A549 treated with AZD9567 at 1 μM for 4 hours (cell line): ENCODE data around the gene HDAC1. TPM values are rescaled to one million over a fixed set of nuclear protein-coding genes. Genes with fewer than 3 reads are reported as not detected.

Source experiments
- total RNA-seq: library from RNA; stranded (reverse); fragments of 200-300 nt; extraction: Qiagen RNA extraction; gene quantifications from 5 replicates; pipeline ENCODE4 v1.2.3, GENCODE V29; 2022; ENCODE audit not compliant: insufficient read depth

HDAC1 gene
- total RNA-seq = 52.7 to 56.4 TPM (median 54.8 TPM) in 5 replicates

GRCh38 chr1:32291708-32292538, at the start of gene HDAC1:
Gene HDAC1 (plus strand): TSS chr1:32292083. CDS start chr1:32292170, 87 bp downstream.

GRCh38 chr1:32246888-32247273, 45.0 kb upstream of the HDAC1 start, which contains the start of gene FAM167B:
Gene FAM167B (plus strand): TSS chr1:32247222. CDS start chr1:32247422, 200 bp downstream.

DNA sequence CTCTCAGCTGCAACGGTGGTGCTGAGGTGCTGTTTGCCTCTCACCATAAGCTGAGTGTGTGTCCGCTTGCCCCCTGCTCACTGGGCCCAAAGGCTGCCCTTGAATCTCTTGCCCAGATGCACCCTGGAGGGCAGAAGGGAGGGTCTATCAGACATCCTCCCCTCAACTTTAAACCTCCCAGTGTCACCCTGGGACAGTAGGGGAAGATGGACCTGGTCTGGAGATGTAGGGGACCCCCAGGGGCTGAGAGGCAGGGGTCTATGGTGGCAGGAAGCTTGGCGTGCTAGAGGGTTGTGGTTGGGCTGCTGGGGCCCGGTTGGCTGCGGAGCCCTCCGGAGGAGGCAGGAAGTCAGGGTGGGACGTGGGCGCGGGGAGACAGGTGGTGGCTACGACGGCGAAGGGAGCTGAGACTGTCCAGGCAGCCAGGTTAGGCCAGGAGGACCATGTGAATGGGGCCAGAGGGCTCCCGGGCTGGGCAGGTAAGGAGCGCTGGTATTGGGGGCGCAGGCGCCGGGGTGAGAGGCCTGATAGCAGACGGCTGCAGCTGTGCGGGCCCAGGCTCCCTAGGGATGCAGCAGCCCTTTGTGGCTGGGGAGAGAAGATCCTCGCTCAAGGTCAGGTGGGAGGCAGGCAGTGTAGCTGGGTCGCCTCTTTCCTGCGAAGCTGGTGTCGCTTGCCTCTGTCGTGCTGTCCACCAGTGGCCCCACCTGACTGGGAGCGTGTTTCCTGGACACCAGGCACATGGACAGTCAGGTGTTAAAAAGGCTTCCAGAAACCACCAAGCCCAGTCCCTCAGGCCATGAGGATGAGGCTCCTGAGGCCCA, 40.8 kb upstream of the HDAC1 start, which contains the start of gene LCK:
LCK (plus strand) TSS at position 373 of the 824 bp plus-strand sequence. CDS start 23,065 bp downstream, outside the sequence.

DNA sequence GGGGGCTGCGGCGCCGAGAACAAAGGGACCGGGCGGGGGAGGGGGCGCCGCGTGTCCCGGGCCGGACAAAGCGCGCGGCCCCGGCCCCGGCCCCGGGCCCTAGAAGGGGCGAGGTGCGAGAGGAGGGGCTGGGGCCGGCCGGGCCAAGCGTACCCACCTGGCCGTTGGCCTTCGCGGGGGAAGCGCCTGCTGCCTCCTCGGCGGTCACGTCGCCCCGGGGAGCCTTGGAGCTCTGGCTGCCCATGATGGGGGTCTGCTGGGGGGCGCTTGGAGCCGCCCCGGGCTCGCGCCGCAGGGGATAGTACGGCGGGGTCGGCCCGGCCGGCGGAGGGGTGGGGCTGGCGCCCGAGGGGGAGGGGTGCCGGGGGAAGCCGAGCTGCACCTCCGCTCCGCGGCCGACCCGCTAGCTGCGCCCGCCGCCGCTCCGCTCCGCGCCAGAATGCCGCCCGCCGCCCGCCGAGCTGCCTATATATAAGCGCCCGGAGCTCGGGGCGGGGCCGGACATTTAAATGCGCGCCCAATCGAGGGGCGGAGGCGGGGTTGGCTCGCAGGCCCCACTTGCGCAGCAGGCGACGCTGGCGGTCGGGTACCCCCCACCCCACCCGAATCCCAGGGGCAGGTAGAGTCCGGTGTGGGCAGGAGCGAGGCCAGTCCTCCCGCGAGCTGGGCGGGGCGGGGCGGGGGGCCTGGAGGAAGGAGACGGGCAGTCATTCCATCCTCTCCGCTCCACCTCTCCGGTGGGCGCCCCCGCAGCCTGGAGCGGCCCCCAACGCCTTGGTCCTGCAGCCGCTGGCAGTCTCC, 44.1 kb downstream of the HDAC1 start, which contains the start of gene MARCKSL1:
MARCKSL1 (minus strand) TSS at position 444 of the 801 bp plus-strand sequence; CDS start at position 244, 200 bp downstream.

GRCh38 chr1:32362474-32363313, 70.8 kb downstream of the HDAC1 start, which contains the start of the genes FAM229A and TSSK3:
Gene FAM229A (minus strand): TSS chr1:32362485. CDS start chr1:32362091, 394 bp downstream.
Gene TSSK3 (plus strand): TSS chr1:32362539. CDS start chr1:32362702, 163 bp downstream.

Other genes starting within 250 kb of the HDAC1 start
- gene TMEM39B, start 219.1 kb upstream of the HDAC1 start, total RNA-seq = 9.9 to 13.9 TPM (median 12.3 TPM) in 5 replicates
- 13.0 to 22.9 TPM (median 13.6 TPM) in 5 replicates for gene KPNA6, start 184.0 kb upstream of the HDAC1 start, total RNA-seq
- gene TXLNA, start 112.4 kb upstream of the HDAC1 start, total RNA-seq = 25.4 to 36.0 TPM (median 26.3 TPM) in 5 replicates
- gene CCDC28B, start 91.5 kb upstream of the HDAC1 start, total RNA-seq = 1.6 to 2.6 TPM (median 2.1 TPM) in 4 of 5 replicates, not detected in the other
- gene IQCC, start 86.4 kb upstream of the HDAC1 start, total RNA-seq = 1.00 to 2.5 TPM (median 1.7 TPM) in 5 replicates
- not detected in 5 replicates for gene DCDC2B, start 83.0 kb upstream of the HDAC1 start, total RNA-seq
- gene TMEM234, start 69.7 kb upstream of the HDAC1 start, total RNA-seq = 7.2 to 8.6 TPM (median 8.1 TPM) in 5 replicates
- gene EIF3I, start 69.7 kb upstream of the HDAC1 start, total RNA-seq = 248 to 291 TPM (median 268 TPM) in 5 replicates
- 0.44 to 0.79 TPM (median 0.57 TPM) in 4 of 5 replicates, not detected in the other for gene FAM167B, start 44.9 kb upstream of the HDAC1 start, total RNA-seq
- 0.03 to 0.08 TPM (median 0.06 TPM) in 3 of 5 replicates, not detected in the others for gene LCK, start 40.8 kb upstream of the HDAC1 start, total RNA-seq
- 59.8 to 69.6 TPM (median 68.4 TPM) in 5 replicates for gene MARCKSL1, start 44.1 kb downstream of the HDAC1 start, total RNA-seq
- 0.71 to 5.3 TPM (median 4.9 TPM) in 5 replicates for gene FAM229A, start 70.4 kb downstream of the HDAC1 start, total RNA-seq
- gene TSSK3, start 70.5 kb downstream of the HDAC1 start, total RNA-seq = 0.14 TPM in 1 of 5 replicates, not detected in the others
- gene BSDC1, start 102.4 kb downstream of the HDAC1 start, total RNA-seq = 17.1 to 22.1 TPM (median 20.4 TPM) in 5 replicates
- 0.01 TPM in 1 of 5 replicates, not detected in the others for gene ZBTB8B, start 173.0 kb downstream of the HDAC1 start, total RNA-seq
- 1.5 to 4.4 TPM (median 4.0 TPM) in 5 replicates for gene ZBTB8A, start 247.3 kb downstream of the HDAC1 start, total RNA-seq